Sigmoid colon (tissue), 3 donors: ENCODE results near the gene ACD.

Experiments
- POLR2A ChIP-seq, 2 donors: fragments of 450-650 bp; IDR thresholded peaks; one replicate each; pipeline ENCODE4 v1.6.1; 2016; ENCODE audit warnings: antibody characterized with exemption in 2 of 2, mild to moderate bottlenecking in 2 of 2, moderate library complexity in 2 of 2
- TF ChIP-seq, protein P1 (sequence below), 4 experiments: fragments of 450-650 bp in 3 of 4; fragments of 200-600 bp in 1 of 4; IDR thresholded peaks; one replicate each; pipeline ENCODE4 v1.5.1; 2016 to 2019; ENCODE audit warnings: antibody characterized with exemption in 4 of 4, mild to moderate bottlenecking in 3 of 4, moderate library complexity in 2 of 4

DNA sequence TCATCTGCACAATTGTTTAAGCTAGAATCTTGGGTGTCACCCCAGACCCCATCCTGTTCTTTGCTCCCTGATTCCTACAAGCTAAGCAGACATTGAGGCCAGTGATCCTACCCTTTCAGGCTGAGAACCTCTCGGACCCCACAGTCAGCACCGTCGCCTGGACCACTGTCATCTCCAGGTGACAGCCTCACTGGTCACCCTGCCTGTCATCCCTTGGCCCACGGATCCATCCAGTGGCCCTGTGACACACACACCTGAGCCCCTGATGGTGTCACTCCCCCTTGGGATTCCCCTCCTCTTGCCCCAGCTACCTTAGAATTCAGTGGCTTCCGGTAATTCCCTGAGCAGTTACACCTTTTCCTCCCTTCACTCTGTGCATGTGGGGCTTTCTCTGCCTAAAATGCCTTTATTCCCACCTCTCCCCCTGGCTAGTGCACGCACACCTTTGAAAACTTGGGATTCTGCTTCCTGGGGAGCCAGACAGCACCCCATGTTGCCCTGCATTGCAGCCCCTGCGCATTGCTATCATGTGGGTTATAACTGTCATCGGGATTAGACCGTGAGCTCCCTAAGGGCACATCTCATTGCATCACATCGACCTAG lies 9.5 kb upstream of the ACD start:
- TF ChIP-seq, protein P1, sequence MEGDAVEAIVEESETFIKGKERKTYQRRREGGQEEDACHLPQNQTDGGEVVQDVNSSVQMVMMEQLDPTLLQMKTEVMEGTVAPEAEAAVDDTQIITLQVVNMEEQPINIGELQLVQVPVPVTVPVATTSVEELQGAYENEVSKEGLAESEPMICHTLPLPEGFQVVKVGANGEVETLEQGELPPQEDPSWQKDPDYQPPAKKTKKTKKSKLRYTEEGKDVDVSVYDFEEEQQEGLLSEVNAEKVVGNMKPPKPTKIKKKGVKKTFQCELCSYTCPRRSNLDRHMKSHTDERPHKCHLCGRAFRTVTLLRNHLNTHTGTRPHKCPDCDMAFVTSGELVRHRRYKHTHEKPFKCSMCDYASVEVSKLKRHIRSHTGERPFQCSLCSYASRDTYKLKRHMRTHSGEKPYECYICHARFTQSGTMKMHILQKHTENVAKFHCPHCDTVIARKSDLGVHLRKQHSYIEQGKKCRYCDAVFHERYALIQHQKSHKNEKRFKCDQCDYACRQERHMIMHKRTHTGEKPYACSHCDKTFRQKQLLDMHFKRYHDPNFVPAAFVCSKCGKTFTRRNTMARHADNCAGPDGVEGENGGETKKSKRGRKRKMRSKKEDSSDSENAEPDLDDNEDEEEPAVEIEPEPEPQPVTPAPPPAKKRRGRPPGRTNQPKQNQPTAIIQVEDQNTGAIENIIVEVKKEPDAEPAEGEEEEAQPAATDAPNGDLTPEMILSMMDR (IDR thresholded peaks at IDR 0.05): no peak
- no peak for TF ChIP-seq POLR2A (IDR thresholded peaks at IDR 0.05)
